ENCODE data around the gene WEE1.

- TF ChIP-seq CTCF (IDR thresholded peaks at IDR 0.05; ENCODE audit: low read depth, low read length): no peak
- no peak for TF ChIP-seq POLR2A (IDR thresholded peaks at IDR 0.05; ENCODE audit: extremely low read depth, insufficient read length)
Observed at GRCh38 chr11:9568161-9568853, 5.2 kb upstream of the WEE1 start.
